ENCODE results near the gene TGFB2. TPM values are rescaled to one million over a fixed set of nuclear protein-coding genes. Genes with fewer than 3 reads are reported as not detected.

The TGFB2 gene
- total RNA-seq, 1 experiment from 2014 or later = 3.2 TPM

DNA sequence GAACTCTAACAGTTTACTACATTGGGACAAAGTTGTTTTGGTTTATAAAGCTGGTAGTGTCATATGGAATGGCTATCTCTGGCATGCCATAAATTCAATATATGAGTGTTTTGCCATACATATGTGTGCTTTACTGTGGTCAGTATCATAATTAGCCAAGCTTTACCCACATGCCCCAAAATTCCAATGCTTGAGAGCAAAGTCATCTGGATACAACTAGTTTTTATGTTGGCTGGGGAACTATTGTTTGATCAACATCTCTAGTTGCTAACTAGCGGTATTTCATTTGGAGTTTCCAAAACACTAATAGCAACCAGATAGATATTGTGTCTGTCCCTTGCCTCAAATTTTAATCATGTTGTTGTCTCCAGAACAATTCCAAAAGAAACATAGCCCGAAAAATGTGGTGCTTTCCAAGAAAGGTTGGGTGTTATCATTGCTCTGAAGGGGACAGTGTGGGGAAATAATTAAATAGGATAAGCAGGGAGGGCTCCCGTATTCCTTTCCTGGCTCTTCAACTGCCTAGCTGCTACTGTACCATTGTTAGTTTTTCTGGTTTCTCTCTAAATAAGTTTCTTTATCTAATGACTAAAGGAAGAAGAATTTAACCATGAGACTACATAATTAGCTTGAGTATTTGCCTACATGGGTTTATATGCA, 136.1 kb downstream of the TGFB2 start:
- no peak for DNase-seq (ENCODE audit: low read depth)

DNA sequence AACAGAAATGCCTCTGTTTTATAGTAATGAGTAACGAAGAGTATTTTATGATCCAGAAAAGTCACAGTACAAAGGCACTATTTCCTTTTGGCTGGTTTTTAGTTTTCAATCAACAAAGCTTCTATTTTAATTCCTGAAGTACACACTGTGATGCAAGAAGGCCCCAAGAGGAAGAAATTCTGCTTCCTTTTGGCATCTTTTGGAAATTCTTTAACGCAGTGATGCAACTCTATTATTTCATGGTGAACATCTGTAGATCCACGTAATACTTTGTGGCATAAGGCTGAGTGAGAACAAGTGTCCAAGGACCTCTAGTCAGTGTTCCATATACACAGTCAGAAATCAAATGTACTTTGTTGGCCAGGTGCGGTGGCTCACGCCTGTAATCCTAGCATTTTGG, 137.5 kb downstream of the TGFB2 start:
- no peak for DNase-seq (ENCODE audit: low read depth)

DNA sequence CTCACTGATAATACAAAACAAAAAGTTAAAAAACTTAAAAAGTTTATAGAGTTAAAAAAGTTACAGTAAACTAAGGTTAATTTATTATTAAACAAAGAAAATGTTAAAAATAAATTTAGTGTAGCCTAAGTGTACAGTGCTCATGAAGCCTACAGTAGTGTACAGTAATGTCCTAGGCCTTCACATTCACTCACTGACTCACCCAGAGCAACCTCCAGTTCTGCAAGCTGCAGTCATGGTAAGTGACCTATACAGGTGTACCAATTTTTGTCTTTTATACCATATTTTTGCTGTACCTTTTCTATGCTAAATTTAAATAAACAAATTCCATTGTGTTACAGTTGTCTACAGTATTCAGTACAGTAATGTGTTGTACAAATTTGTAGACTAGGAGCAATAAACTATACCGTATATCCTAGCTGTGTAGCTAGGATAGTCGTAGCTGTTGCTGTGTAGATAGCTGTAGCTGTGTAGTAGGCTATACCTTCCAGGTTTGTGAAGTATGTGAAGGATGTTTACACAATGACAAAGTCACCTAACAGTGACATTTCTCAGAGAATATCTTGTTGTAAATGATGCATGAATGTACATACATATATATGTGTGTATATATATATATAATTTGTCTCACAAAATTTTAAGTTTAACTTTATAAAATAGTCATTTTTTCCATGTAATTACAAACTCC, 140.2 kb downstream of the TGFB2 start:
- DNase-seq (ENCODE audit: low read depth) = no peak

DNA sequence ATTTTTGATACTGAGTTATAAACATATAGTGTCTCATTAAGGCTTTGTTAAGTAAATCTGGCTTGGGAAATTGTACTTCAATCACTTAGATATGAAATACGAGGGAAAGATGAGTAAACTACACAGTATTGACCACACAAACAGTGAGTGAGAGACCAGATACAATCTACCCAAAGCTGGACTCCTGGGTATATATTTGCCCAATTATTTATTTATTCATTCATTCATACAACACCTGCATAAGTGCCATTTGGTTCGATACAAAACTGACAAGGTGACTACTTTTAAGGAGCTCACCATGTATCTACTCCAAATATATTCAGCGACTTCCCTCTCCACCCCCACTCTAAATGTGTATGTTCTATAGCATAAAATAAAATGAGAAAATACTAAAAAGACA, 143.4 kb downstream of the TGFB2 start:
- DNase-seq (ENCODE audit: low read depth) = no peak

DNA sequence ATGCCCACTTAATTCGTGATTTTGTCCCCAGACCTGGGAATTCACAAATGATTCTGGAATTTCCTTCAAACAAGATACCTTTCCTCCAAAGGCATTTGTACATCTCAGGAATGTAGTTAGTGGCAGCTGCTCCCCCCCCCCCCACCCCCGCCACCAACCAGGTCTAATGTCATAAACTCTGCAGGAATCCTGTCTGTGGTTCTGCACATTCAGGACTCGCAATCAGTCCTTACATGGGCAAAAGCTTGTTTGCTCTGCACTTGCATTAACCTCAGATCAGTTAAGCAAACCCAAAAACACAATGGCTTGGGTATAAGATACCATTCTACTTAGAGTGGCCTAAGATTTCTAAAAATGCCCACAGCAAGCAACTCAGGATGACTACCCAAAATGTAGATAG, 143.8 kb downstream of the TGFB2 start:
- peak; percentile 32 for DNase-seq (ENCODE audit: low read depth)

DNA sequence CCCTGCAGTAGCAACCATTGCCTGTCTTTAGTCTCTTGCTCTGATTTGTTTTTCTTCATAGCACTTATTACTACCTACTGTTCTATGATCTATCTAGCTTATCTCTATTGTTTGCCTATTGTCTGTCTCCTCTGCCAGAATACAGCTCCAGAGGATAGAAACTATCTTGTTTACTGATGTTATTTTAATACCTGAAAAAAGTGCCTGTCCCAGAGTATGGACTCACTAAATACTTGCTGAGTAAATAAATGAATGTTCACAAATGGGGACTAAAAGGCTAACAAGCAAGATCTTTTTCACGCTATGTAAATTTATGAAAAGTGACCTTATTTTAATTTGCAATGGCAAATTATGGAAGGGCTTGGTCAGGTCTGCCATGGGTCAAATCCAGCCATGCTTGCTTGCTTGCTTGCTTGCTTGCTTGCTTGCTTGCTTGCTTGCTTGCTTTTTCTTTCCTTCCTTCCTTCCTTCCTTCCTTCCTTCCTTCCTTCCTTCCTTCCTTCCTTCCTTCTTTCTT, 145.3 kb downstream of the TGFB2 start:
- no peak for DNase-seq (ENCODE audit: low read depth)

DNA sequence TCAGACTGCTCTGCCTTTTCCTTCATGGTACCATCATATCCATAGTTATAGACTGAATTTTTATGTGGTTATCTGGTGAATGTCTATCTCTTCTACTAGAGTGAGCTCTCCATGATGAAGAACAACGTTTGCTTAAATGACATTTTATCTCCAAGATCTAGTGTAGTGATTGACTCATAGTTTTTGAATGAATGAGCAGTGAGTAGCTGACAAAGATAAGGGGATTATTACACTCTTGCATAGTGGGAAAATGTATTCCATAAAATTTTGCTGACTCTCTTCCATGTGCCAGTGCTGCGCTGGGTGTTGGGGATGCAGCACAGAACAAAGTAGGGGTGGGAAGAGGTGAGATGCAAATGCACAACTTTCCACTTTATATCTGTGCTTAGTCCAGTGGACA, 147.7 kb downstream of the TGFB2 start:
- DNase-seq (ENCODE audit: low read depth) = no peak

DNA sequence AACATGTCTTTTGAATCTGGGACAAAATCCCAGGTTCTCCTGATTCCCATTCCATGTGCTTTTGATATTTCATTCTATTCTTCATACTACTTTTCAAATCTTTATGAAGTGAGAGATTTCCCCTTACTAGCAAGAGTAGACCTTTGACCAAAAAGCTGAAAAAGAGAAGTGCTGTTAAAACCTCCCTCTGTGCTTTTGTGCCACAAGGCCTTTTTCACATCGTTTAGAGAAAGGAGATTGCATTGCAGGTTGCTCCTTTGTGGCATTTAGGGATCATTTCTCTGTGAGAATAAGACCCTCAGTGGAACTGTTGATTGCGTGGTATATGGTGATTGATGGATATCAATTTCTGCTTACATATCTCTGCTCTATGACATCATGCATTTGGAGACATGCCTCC, 148.8 kb downstream of the TGFB2 start:
- no peak for DNase-seq (ENCODE audit: low read depth)

Small RNA genes lying within 50 kb of the gene (small RNA-seq; reads per million reads assigned to genes)
- not detected for gene AC096638.1

Other genes starting within 250 kb of the TGFB2 start
- gene RRP15, start 60.0 kb upstream of the TGFB2 start, total RNA-seq (2014; rRNA removed; shearing (Covaris generic)) = 9.6 and 15.8 TPM in 2 replicates

Measured in HT1080 (cell line).